Measurements from ENCODE around the gene ABCA12.

GRCh38 chr2:215032153-215032552, 106.3 kb downstream of the ABCA12 start:
- TF ChIP-seq CTCF (IDR thresholded peaks at IDR 0.05; ENCODE audit: low read depth, low read length) (no peak), POLR2A (IDR thresholded peaks at IDR 0.05; ENCODE audit: extremely low read depth, insufficient read length) (no peak), MAX (IDR thresholded peaks at IDR 0.05; ENCODE audit: low read depth, low read length) (no peak), MYC (IDR thresholded peaks at IDR 0.05; ENCODE audit: low read depth, low read length) (no peak)

Data from NB4 (cell line).